GM13976 (cell line): ENCODE results near the gene MGMT.

Experiments used
- DNase-seq: peaks from one replicate; pipeline ENCODE4 v3.0.0; 2012; ENCODE audit warnings: low spot score
- in situ Hi-C: fragments of 300-500 bp; cut with MboI; formaldehyde crosslinking; loops from one replicate; pipeline ENCODE4 v1.12.0; 2022; ENCODE audit warnings: low sequenced_read_pairs, mixed read lengths, inconsistent platforms; ENCODE audit not compliant: unreplicated experiment
- TF ChIP-seq, protein P1 (sequence below): IDR thresholded peaks from 2 replicates; pipeline ENCODE4 v1.5.1; 2012; ENCODE audit warnings: borderline replicate concordance, mild to moderate bottlenecking; ENCODE audit not compliant: insufficient read depth; ENCODE audit errors: extremely low read depth, missing control alignments, control extremely low read depth

Gene MGMT

DNA sequence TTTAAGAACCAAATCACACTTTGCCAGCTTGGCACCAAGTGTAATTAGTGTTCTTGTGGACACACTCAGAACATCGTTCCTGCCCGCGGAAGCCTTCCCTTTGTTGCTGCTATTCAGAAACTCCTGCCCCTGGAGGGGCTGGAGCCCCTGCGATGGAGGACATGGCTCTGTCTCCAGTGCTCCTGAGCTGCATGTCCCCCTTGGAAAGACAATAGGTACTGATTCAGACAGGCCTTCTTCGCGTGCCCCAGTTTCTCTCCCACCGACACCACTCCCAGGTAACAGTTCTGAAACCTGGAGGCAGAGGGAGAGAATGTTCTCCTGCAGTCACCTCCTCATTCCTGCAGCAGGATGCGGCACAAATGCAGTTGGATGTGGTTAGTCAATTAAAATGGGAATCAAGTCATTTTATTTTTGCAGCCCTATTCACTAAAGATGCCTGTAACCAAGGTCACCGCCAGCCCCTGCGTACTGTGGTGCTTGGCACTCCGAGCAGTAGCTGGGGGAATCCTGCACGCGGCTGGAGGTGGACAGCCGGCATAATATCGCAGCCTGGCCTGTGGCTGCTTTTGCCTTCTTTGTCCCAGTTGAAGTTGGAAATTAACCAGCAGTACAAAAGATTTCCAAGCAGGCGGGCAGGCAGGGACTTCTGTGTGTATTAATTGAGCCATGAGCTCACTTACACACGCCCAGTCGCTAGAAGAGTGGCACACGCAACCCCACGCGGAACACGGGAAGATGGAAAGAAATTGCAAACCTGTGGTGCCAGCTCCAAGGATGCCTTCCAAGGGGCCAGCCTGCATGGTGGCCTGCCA, 291.4 kb downstream of the MGMT start:
- DNase-seq = no peak
- TF ChIP-seq, protein P1, sequence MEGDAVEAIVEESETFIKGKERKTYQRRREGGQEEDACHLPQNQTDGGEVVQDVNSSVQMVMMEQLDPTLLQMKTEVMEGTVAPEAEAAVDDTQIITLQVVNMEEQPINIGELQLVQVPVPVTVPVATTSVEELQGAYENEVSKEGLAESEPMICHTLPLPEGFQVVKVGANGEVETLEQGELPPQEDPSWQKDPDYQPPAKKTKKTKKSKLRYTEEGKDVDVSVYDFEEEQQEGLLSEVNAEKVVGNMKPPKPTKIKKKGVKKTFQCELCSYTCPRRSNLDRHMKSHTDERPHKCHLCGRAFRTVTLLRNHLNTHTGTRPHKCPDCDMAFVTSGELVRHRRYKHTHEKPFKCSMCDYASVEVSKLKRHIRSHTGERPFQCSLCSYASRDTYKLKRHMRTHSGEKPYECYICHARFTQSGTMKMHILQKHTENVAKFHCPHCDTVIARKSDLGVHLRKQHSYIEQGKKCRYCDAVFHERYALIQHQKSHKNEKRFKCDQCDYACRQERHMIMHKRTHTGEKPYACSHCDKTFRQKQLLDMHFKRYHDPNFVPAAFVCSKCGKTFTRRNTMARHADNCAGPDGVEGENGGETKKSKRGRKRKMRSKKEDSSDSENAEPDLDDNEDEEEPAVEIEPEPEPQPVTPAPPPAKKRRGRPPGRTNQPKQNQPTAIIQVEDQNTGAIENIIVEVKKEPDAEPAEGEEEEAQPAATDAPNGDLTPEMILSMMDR = no peak
- in situ Hi-C loops = no loop called here

DNA sequence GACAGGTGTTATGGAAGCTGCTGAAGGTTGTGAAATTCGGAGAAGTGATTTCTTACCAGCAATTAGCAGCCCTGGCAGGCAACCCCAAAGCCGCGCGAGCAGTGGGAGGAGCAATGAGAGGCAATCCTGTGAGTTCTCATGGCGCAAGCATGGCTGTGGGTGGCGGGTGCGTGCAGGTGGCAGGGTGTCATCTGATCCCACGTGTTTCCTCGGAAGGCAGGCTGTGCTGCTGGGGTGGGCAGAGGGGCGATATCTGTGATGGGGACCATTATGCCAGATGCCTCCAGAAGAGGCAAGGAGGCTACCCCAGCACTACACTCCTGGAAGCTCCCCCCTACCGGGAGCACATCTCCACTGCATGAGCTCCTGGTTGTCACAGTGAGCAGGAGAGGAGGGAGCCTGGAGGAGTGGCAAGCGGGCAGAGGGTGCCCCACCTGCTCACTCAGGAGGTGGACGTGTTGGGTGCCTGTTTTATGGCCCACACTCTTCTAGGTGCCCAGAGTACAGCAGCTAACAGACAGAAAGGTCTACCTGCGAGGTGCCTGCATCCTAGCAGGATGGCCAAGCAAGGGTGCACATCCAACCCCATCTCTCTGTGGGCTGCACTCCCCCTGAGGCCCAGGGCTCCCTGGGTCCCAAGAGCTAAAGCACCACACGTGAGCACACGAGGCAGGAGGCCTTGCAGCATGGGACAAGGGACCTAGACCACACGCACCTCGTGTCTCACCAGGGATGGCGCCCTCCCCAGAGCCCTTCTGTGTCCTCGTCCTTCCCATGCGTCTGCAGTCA, 292.4 kb downstream of the MGMT start:
- in situ Hi-C loops = no loop called here
- TF ChIP-seq, protein P1 = no peak
- no peak for DNase-seq

DNA sequence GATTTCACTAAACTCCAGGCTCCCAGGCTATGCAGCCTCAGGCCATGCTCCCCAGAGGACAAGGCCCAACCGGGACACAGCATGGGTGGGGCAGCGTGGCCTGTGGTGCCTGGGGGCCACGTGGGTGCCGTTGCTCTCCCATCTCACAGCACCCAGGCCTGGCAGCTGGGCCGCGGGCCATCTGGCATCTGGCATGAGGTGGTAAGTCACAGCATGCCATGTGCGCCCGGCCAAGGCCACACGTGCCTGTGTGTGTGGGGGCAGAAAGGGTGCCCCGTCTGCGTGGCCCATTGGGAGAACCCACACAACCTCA, 292.9 kb downstream of the MGMT start:
- in situ Hi-C loops = no loop called here
- TF ChIP-seq, protein P1 = no peak
- no peak for DNase-seq

DNA sequence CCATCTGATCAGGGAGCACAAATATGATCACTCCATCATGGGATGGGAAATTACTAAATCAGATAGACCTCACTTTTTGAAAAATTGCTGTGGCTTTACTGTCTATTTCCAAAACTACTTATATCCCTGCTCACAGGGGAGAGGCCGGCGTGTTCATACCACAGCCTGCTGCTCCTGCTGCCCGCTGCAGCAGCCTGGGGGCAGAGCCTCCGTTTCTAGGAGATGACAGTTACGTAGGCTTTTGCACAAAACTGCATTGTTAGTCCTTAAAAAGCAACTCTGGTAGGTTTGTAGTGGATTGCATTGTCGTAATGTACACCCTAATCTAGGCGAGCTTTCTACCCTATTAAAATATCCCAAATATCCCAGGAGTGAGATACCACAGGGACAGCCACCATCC, 293.4 kb downstream of the MGMT start:
- DNase-seq = no peak
- TF ChIP-seq, protein P1 = no peak
- in situ Hi-C loops = no loop called here

DNA sequence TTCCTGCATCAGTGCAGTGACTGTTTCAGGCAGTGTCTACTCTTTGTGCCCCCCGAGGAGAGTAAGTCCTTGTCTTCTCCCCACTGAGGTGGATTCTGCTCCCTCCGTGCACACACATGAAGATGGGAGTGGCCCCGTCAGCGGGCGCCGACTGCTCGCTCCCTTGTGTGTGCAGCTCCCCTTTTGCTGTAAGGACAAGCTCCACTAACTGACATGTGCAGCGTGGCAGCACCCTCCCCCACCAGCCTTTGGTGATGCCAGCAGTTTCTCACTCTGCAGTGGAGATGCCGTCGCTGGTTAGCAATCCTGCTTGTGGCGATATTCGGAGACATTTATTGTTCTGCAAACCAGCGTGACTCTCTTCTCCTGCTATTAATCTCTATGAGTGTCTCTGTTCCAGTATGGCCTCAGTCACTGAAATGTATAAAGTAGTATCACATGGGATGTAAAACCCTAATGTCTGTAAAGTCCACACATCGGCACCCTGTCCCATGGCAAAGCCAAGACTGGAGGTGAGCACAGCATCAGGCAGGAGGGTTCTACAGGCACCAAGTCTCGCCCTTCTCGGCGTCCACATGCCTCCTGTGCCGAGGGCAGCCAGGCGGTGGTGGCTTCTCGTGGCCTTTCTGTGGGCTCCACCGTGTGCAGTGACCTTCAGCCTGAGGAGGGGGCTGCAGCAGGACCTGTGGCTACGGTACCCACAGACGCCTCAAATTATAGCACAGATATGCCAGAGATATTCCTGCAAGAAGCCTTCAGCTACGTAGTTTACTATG, 294.3 kb downstream of the MGMT start:
- TF ChIP-seq, protein P1 = no peak
- no peak for DNase-seq
- in situ Hi-C loops = no loop called here
